Gastrocnemius medialis (tissue), 4 donors: Measurements from ENCODE around the gene PHOX2A. TPM values are rescaled to one million over a fixed set of nuclear protein-coding genes. Genes with fewer than 3 reads are reported as not detected.

Source experiments
- ATAC-seq, 2 donors: fragments of 150-250 bp; one replicate each; pipeline ENCODE4 v1.9.1; 2016
- DNase-seq, 2 donors: peaks; one replicate each; pipeline ENCODE4 v3.0.0-alpha.2; 2019
- H3K27ac ChIP-seq, 4 donors: fragments of 200-600 bp; sonication (generic); 1 replicate in 1 of 4; 2 replicates in 3 of 4; pipeline ENCODE4 v1.5.1; 2016 to 2018; ENCODE audit warnings: mild to moderate bottlenecking in 2 of 4, moderate library complexity in 1 of 4
- H3K27me3 ChIP-seq, 3 donors: fragments of 200-600 bp; sonication (generic) in 2 of 3; 1 replicate in 1 of 3; 2 replicates in 2 of 3; pipeline versions ENCODE4 v1.5.1 to v1.6.0; 2016 to 2019; ENCODE audit warnings: mild to moderate bottlenecking in 1 of 3, moderate library complexity in 1 of 3
- H3K36me3 ChIP-seq, 2 donors: fragments of 200-600 bp; sonication (generic) in 1 of 2; one replicate each; pipeline ENCODE4 v1.5.1; 2017 to 2018
- H3K4me1 ChIP-seq, 2 donors: fragments of 200-600 bp; sonication (generic) in 1 of 2; one replicate each; pipeline ENCODE4 v1.5.1; 2016 to 2017; ENCODE audit warnings: mild to moderate bottlenecking in 2 of 2
- H3K4me3 ChIP-seq, 4 donors: fragments of 200-600 bp; sonication (generic) in 3 of 4; 1 replicate in 1 of 4; 2 replicates in 3 of 4; pipeline ENCODE4 v1.5.1; 2016 to 2019; ENCODE audit warnings: mild to moderate bottlenecking in 2 of 4
- H3K9me3 ChIP-seq, 3 donors: fragments of 200-600 bp; sonication (generic) in 2 of 3; 1 replicate in 1 of 3; 2 replicates in 2 of 3; pipeline ENCODE4 v1.5.1; 2016 to 2019
- CTCF ChIP-seq, 5 experiments: fragments of 450-650 bp in 3 of 5; fragments of 200-600 bp in 2 of 5; sonication (generic) in 2 of 5; IDR thresholded peaks in 4 of 5; conservative IDR thresholded peaks in 1 of 5; 1 replicate in 4 of 5; 2 replicates in 1 of 5; pipeline ENCODE4 v1.5.1; 2016 to 2019; ENCODE audit warnings: antibody characterized with exemption in 5 of 5, mild to moderate bottlenecking in 3 of 5, moderate library complexity in 3 of 5
- POLR2A ChIP-seq, 2 donors: fragments of 450-650 bp; IDR thresholded peaks; one replicate each; pipeline ENCODE4 v1.6.1; 2017; ENCODE audit warnings: antibody characterized with exemption in 2 of 2, mild to moderate bottlenecking in 2 of 2, moderate library complexity in 2 of 2
- in situ Hi-C, 4 donors: fragments of 200-750 bp; cut with MboI; loops; one replicate each; pipeline versions ENCODE4 v1.15.0 to v1.8.0; 2017; ENCODE audit warnings: low sequenced_read_pairs in 4 of 4
- intact Hi-C: fragments of 100-400 bp; cut with DNase I; formaldehyde crosslinking; loops from one replicate; pipeline ENCODE4 v1.15.1; 2023; ENCODE audit warnings: low total_unique reads
- total RNA-seq, 4 donors: library from RNA; depleted of rRNA; stranded (reverse); fragments of >200 nt; gene quantifications; one replicate each; pipeline versions ENCODE4 v1.1.0 to v1.2.3, GENCODE V29; 2016

The PHOX2A gene
- total RNA-seq, 4 donors from 2014 or later = not detected

GRCh38 chr11:72241291-72241781 lies 2.6 kb downstream of the PHOX2A start:
- no peak overlapping the region for H3K27ac ChIP-seq
- H3K27me3 ChIP-seq = peaks cover 37 to 50% (median 43%) of the 10 kb centered on the region in 3 donors
- intact Hi-C loops (loop anchor here (5.0 kb wide), 1 partner anchor 191 kb away; the partner anchor contains the start of gene CLPB), in situ Hi-C loops (no loop called here)
- no peaks in the 10 kb centered on the region for H3K9me3 ChIP-seq
- ATAC-seq (no peak), DNase-seq (no peak)
- no peak for TF ChIP-seq POLR2A (IDR thresholded peaks at IDR 0.05)
- TF ChIP-seq CTCF (IDR thresholded peaks at IDR 0.05 in 4 of 5, conservative IDR thresholded peaks at IDR 0.05 in 1 of 5) = no peak
- no peak overlapping the region for H3K4me3 ChIP-seq
- H3K4me1 ChIP-seq = peaks cover 10 to 20% of the 10 kb centered on the region in 2 donors
- peaks cover 0 to 15% of the 10 kb centered on the region in 2 donors for H3K36me3 ChIP-seq

GRCh38 chr11:72240461-72241290 lies 3.3 kb downstream of the PHOX2A start:
- in situ Hi-C loops (no loop called here), intact Hi-C loops (loop anchor here (5.0 kb wide), 1 partner anchor 192 kb away; the partner anchor contains the start of gene CLPB)
- Histone ChIP-seq H3K4me3 (peak overlapping the region; percentile 38 to 58 (median 56)), H3K4me1 (peaks cover 10 to 22% of the 10 kb centered on the region in 2 donors), H3K27me3 (peaks cover 33 to 43% (median 39%) of the 10 kb centered on the region in 3 donors), H3K36me3 (peaks cover 0 to 16% of the 10 kb centered on the region in 2 donors), H3K27ac (peak overlapping the region in 3 of 4 donors; percentile 26 to 66 (median 54)), H3K9me3 (no peaks in the 10 kb centered on the region)
- no peak for TF ChIP-seq POLR2A (IDR thresholded peaks at IDR 0.05)
- TF ChIP-seq CTCF (IDR thresholded peaks at IDR 0.05 in 4 of 5, conservative IDR thresholded peaks at IDR 0.05 in 1 of 5) = no peak
- ATAC-seq = peak in 1 of 2 donors; percentile 17
- peak in 1 of 2 donors; percentile 14 for DNase-seq

GRCh38 chr11:72239849-72240460 lies 4.0 kb downstream of the PHOX2A start:
- Histone ChIP-seq H3K9me3 (no peaks in the 10 kb centered on the region), H3K4me1 (peaks cover 10 to 22% of the 10 kb centered on the region in 2 donors), H3K27me3 (peaks cover 27 to 36% (median 31%) of the 10 kb centered on the region in 3 donors), H3K27ac (peak overlapping the region; percentile 54 to 74 (median 64)), H3K4me3 (peak overlapping the region; percentile 38 to 58 (median 56)), H3K36me3 (peaks cover 0 to 23% of the 10 kb centered on the region in 2 donors)
- ATAC-seq = peak; percentile 70 to 73
- DNase-seq = peak in 1 of 2 donors; percentile 53
- TF ChIP-seq CTCF (IDR thresholded peaks at IDR 0.05 in 4 of 5, conservative IDR thresholded peaks at IDR 0.05 in 1 of 5) (peak in 3 of 5 experiments; percentile 10 to 43 (median 38)), POLR2A (IDR thresholded peaks at IDR 0.05) (peak in 1 of 2 donors; percentile 20)
- in situ Hi-C loops (loop anchor here in 1 of 4 donors (10.0 kb wide), 1 partner anchor 185 kb away; no protein-coding TSS in a partner anchor), intact Hi-C loops (loop anchor here (5.0 kb wide), 2 partner anchors 172 to 192 kb away; partner anchors contain the start of gene CLPB)

GRCh38 chr11:72239313-72239848 lies 4.6 kb downstream of the PHOX2A start:
- peaks cover 21 to 30% (median 26%) of the 10 kb centered on the region in 3 donors for H3K27me3 ChIP-seq
- ATAC-seq = peak; percentile 47 to 51
- H3K9me3 ChIP-seq = no peaks in the 10 kb centered on the region
- in situ Hi-C loops = loop anchor here in 1 of 4 donors (10.0 kb wide), 1 partner anchor 185 kb away; no protein-coding TSS in a partner anchor
- peak overlapping the region; percentile 38 to 58 (median 56) for H3K4me3 ChIP-seq
- H3K27ac ChIP-seq = peak overlapping the region; percentile 54 to 74 (median 64)
- TF ChIP-seq POLR2A (IDR thresholded peaks at IDR 0.05) = no peak
- TF ChIP-seq CTCF (IDR thresholded peaks at IDR 0.05 in 4 of 5, conservative IDR thresholded peaks at IDR 0.05 in 1 of 5) = no peak
- intact Hi-C loops = loop anchor here (5.0 kb wide), 1 partner anchor 173 kb away; no protein-coding TSS in a partner anchor
- H3K36me3 ChIP-seq = peaks cover 0 to 29% of the 10 kb centered on the region in 2 donors
- DNase-seq = peak in 1 of 2 donors; percentile 56
- peaks cover 10 to 22% of the 10 kb centered on the region in 2 donors for H3K4me1 ChIP-seq
